Neutrophil (primary cell): ENCODE results near the gene DROSHA.

ENCODE experiments used
- H3K27ac ChIP-seq: fragments of 200-600 bp; sonication (generic); 2 replicates; pipeline ENCODE4 v1.5.1; 2016; ENCODE audit warnings: mild to moderate bottlenecking, moderate library complexity
- H3K27me3 ChIP-seq: fragments of 200-600 bp; sonication (generic); 2 replicates; pipeline ENCODE4 v1.6.0; 2016; ENCODE audit warnings: mild to moderate bottlenecking
- H3K36me3 ChIP-seq: fragments of 200-600 bp; sonication (generic); 2 replicates; pipeline ENCODE4 v1.5.1; 2017
- H3K4me1 ChIP-seq, 2 experiments: fragments of 200-600 bp in 1 of 2; sonication (generic) in 1 of 2; 1 replicate in 1 of 2; 2 replicates in 1 of 2; pipeline versions ENCODE4 v1.5.1 to v1.6.1; 2013 to 2016; ENCODE audit warnings: low read depth in 1 of 2, low read length in 1 of 2, mild to moderate bottlenecking in 1 of 2, moderate library complexity in 1 of 2; ENCODE audit not compliant: control insufficient read depth in 1 of 2, insufficient read depth in 1 of 2
- H3K4me3 ChIP-seq, 2 experiments: fragments of 200-600 bp in 1 of 2; sonication (generic) in 1 of 2; 1 replicate in 1 of 2; 2 replicates in 1 of 2; pipeline ENCODE4 v1.5.1; 2013 to 2016; ENCODE audit warnings: low read depth in 1 of 2, low read length in 1 of 2, mild to moderate bottlenecking in 1 of 2, moderate library complexity in 1 of 2
- H3K9me3 ChIP-seq: fragments of 200-600 bp; sonication (generic); 2 replicates; pipeline ENCODE4 v1.5.1; 2016
- TF ChIP-seq, protein P1 (sequence below): fragments of 200-600 bp; sonication (generic); IDR thresholded peaks from 2 replicates; pipeline ENCODE4 v1.5.1; 2016; ENCODE audit warnings: antibody characterized with exemption

Gene DROSHA

GRCh38 chr5:31530541-31531265 lies 1.2 kb downstream of the DROSHA start:
- no peak overlapping the region for H3K27ac ChIP-seq
- TF ChIP-seq, protein P1, sequence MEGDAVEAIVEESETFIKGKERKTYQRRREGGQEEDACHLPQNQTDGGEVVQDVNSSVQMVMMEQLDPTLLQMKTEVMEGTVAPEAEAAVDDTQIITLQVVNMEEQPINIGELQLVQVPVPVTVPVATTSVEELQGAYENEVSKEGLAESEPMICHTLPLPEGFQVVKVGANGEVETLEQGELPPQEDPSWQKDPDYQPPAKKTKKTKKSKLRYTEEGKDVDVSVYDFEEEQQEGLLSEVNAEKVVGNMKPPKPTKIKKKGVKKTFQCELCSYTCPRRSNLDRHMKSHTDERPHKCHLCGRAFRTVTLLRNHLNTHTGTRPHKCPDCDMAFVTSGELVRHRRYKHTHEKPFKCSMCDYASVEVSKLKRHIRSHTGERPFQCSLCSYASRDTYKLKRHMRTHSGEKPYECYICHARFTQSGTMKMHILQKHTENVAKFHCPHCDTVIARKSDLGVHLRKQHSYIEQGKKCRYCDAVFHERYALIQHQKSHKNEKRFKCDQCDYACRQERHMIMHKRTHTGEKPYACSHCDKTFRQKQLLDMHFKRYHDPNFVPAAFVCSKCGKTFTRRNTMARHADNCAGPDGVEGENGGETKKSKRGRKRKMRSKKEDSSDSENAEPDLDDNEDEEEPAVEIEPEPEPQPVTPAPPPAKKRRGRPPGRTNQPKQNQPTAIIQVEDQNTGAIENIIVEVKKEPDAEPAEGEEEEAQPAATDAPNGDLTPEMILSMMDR, result no peak
- peaks cover 20 to 22% of the 10 kb centered on the region in 2 experiments for H3K4me1 ChIP-seq
- H3K27me3 ChIP-seq, result no peaks in the 10 kb centered on the region
- no peaks in the 10 kb centered on the region for H3K9me3 ChIP-seq
- no peak overlapping the region for H3K4me3 ChIP-seq
- H3K36me3 ChIP-seq, result peaks cover 38% of the 10 kb centered on the region

DNA sequence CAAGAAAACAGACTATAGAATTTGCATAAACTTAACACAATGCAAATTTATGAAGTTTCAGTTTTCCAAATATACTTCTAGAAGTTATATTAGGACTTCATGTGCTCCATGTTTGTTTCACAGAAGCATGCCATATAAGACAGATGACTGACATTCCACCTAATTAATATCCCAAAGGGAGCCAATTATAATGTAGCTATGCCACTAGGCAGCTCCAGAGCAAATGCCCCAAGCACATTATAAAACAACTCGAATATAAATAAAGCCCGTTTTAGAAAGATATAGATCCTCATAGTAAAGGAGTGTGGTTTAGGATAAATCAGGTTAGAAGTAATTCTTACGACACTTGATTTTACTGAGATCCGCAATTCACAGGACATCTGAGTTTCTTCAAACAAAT lies 8.9 kb downstream of the DROSHA start:
- H3K27me3 ChIP-seq, result no peaks in the 10 kb centered on the region
- peaks cover 42% of the 10 kb centered on the region for H3K36me3 ChIP-seq
- no peaks in the 10 kb centered on the region for H3K4me1 ChIP-seq
- no peaks in the 10 kb centered on the region for H3K9me3 ChIP-seq
- H3K4me3 ChIP-seq, result no peak overlapping the region
- TF ChIP-seq, protein P1, result no peak
- no peak overlapping the region for H3K27ac ChIP-seq

- Histone ChIP-seq H3K9me3 (no peaks in the 10 kb centered on the region), H3K4me1 (peaks cover 0 to 5% of the 10 kb centered on the region in 2 experiments), H3K27ac (no peak overlapping the region), H3K36me3 (peaks cover 27% of the 10 kb centered on the region), H3K4me3 (no peak overlapping the region), H3K27me3 (no peaks in the 10 kb centered on the region)
- TF ChIP-seq, protein P1, result no peak
Observed at GRCh38 chr5:31516802-31517201, 15.1 kb downstream of the DROSHA start.

- Histone ChIP-seq H3K27ac (no peak overlapping the region), H3K36me3 (peaks cover 49% of the 10 kb centered on the region), H3K4me1 (no peaks in the 10 kb centered on the region), H3K27me3 (no peaks in the 10 kb centered on the region), H3K4me3 (no peak overlapping the region), H3K9me3 (no peaks in the 10 kb centered on the region)
- TF ChIP-seq, protein P1, result no peak
Observed at GRCh38 chr5:31511305-31511704, 20.6 kb downstream of the DROSHA start.

DNA sequence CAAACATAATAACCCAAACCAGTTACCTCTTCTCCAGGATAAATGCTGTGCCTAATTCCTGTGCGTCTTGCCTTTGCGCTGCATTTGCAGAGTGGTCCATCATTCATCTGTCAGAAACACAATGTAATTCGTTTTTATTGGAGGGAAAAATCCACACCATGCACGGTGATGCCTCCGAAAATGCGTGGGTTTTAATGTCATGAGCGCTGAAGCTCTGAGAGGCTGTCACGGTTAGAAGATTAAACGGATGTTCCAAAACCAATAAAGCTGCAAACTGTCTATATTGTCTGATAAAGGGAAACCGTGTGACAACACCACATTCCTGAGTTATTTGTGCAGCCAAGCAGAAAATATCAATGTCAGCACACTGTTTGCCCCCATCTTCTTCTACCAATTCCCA lies 27.4 kb downstream of the DROSHA start:
- Histone ChIP-seq H3K4me3 (no peak overlapping the region), H3K36me3 (peaks cover 47% of the 10 kb centered on the region), H3K4me1 (peaks cover 8 to 11% of the 10 kb centered on the region in 2 experiments), H3K27me3 (no peaks in the 10 kb centered on the region), H3K9me3 (no peaks in the 10 kb centered on the region), H3K27ac (no peak overlapping the region)
- TF ChIP-seq, protein P1, result no peak
